ENCODE measurements around the gene ZNF518A. TPM values are rescaled to one million over a fixed set of nuclear protein-coding genes. Genes with fewer than 3 reads are reported as not detected.

Gene ZNF518A
- total RNA-seq, 4 donors from 2014 or later: 14.4 to 26.3 (median 16.4) TPM

GRCh38 chr10:96205580-96205979, 75.5 kb downstream of the ZNF518A start:
- Histone ChIP-seq H3K9me3 (no peaks in the 10 kb centered on the region), H3K4me3 (no peak overlapping the region), H3K27me3 (peaks cover 7% of the 10 kb centered on the region), H3K4me1 (no peaks in the 10 kb centered on the region), H3K27ac (no peak overlapping the region), H3K36me3 (no peaks in the 10 kb centered on the region)
- no peak for ATAC-seq
- TF ChIP-seq POLR2AphosphoS5 (IDR thresholded peaks at IDR 0.05): no peak
- no peak for TF ChIP-seq CTCF (IDR thresholded peaks at IDR 0.05)
- TF ChIP-seq POLR2A (IDR thresholded peaks at IDR 0.05): no peak
- TF ChIP-seq EP300 (IDR thresholded peaks at IDR 0.05): no peak
- 100% methylated on average over 1 of the region's 1 CpG for WGBS, 2 donors (ENCODE audit: low coverage in 1 of 2)

GRCh38 chr10:96208271-96208670, 78.2 kb downstream of the ZNF518A start:
- no peak for ATAC-seq
- Histone ChIP-seq H3K27me3 (peaks cover 7% of the 10 kb centered on the region), H3K36me3 (no peaks in the 10 kb centered on the region), H3K4me3 (no peak overlapping the region), H3K4me1 (no peaks in the 10 kb centered on the region), H3K27ac (no peak overlapping the region), H3K9me3 (no peaks in the 10 kb centered on the region)
- no peak for TF ChIP-seq EP300 (IDR thresholded peaks at IDR 0.05)
- TF ChIP-seq CTCF (IDR thresholded peaks at IDR 0.05): no peak
- no peak for TF ChIP-seq POLR2A (IDR thresholded peaks at IDR 0.05)
- TF ChIP-seq POLR2AphosphoS5 (IDR thresholded peaks at IDR 0.05): no peak
- WGBS, 2 donors (ENCODE audit: low coverage in 1 of 2): 79 to 83% methylated on average over 1 to 2 of the region's 2 CpGs

GRCh38 chr10:96208946-96209345, 78.8 kb downstream of the ZNF518A start:
- TF ChIP-seq POLR2A (IDR thresholded peaks at IDR 0.05): no peak
- no peak for TF ChIP-seq POLR2AphosphoS5 (IDR thresholded peaks at IDR 0.05)
- Histone ChIP-seq H3K27me3 (peaks cover 8% of the 10 kb centered on the region), H3K27ac (no peak overlapping the region), H3K9me3 (no peaks in the 10 kb centered on the region), H3K4me3 (no peak overlapping the region), H3K4me1 (no peaks in the 10 kb centered on the region), H3K36me3 (no peaks in the 10 kb centered on the region)
- 68 to 73% methylated on average over 2 to 5 of the region's 5 CpGs for WGBS, 2 donors (ENCODE audit: low coverage in 1 of 2)
- ATAC-seq: no peak

- TF ChIP-seq POLR2A (IDR thresholded peaks at IDR 0.05) (no peak), EP300 (IDR thresholded peaks at IDR 0.05) (no peak), POLR2AphosphoS5 (IDR thresholded peaks at IDR 0.05) (no peak), CTCF (IDR thresholded peaks at IDR 0.05) (no peak)
- no peaks in the 10 kb centered on the region for H3K4me1 ChIP-seq
Measured at GRCh38 chr10:96211764-96212163, 81.7 kb downstream of the ZNF518A start.

GRCh38 chr10:96212911-96213310, 82.8 kb downstream of the ZNF518A start:
- ATAC-seq: no peak
- WGBS, 2 donors (ENCODE audit: low coverage in 1 of 2): no CpG with 5 or more reads among the region's 1 CpG
- Histone ChIP-seq H3K4me3 (no peak overlapping the region), H3K27me3 (peaks cover 26% of the 10 kb centered on the region), H3K27ac (no peak overlapping the region), H3K9me3 (no peaks in the 10 kb centered on the region), H3K4me1 (no peaks in the 10 kb centered on the region), H3K36me3 (no peaks in the 10 kb centered on the region)
- TF ChIP-seq EP300 (IDR thresholded peaks at IDR 0.05) (no peak), POLR2AphosphoS5 (IDR thresholded peaks at IDR 0.05) (no peak), CTCF (IDR thresholded peaks at IDR 0.05) (no peak), POLR2A (IDR thresholded peaks at IDR 0.05) (no peak)

More at GRCh38 chr10:96211764-96212163, 81.7 kb downstream of the ZNF518A start:
- no peaks in the 10 kb centered on the region for H3K9me3 ChIP-seq
- H3K27ac ChIP-seq: no peak overlapping the region
- no peak for ATAC-seq
- H3K27me3 ChIP-seq: peaks cover 26% of the 10 kb centered on the region
- H3K36me3 ChIP-seq: no peaks in the 10 kb centered on the region
- no peak overlapping the region for H3K4me3 ChIP-seq

Small RNA genes within 50 kb of the gene (small RNA-seq; reads per million reads assigned to genes)
- gene RNU6-271P: 0 reads per million in 4 donors

Other genes starting within 250 kb of the ZNF518A start
- gene CC2D2B, start 222.3 kb upstream of the ZNF518A start, total RNA-seq: 1 to 10 TPM; 1.7 to 5.0 (median 2.4) TPM
- 1 to 10 TPM; 3.1 to 5.3 (median 4.4) TPM for gene CCNJ, start 86.7 kb upstream of the ZNF518A start, total RNA-seq
- gene BLNK, start 141.3 kb downstream of the ZNF518A start, total RNA-seq: 1 to 10 TPM in 2 of 4 donors, under 1 TPM in 2; 0.27 to 2.4 (median 1.6) TPM
- gene DNTT, start 174.1 kb downstream of the ZNF518A start, total RNA-seq: not detected
- gene OPALIN, start 228.7 kb downstream of the ZNF518A start, total RNA-seq: not detected